Natural killer cell (primary cell): ENCODE data around the gene TEAD3. TPM values are rescaled to one million over a fixed set of nuclear protein-coding genes. Genes with fewer than 3 reads are reported as not detected.
"Not testable (repeated sequence)": the region's sequence is repeated elsewhere in the genome, so short reads cannot be mapped to it uniquely, and the experiment has no call there.

Source experiments
- ATAC-seq, 3 donors: fragments of 150-1000 bp in 2 of 3; fragments of 200-7000 bp in 1 of 3; cut with Tn5 transposase; 1 replicate in 1 of 3; 2 replicates in 2 of 3; pipeline ENCODE4 v1.10.0; 2021; ENCODE audit warnings: mild to moderate bottlenecking in 2 of 3, moderate library complexity in 2 of 3
- DNase-seq, 2 donors: peaks; one replicate each; pipeline versions ENCODE4 v3.0.0 to v3.0.0-alpha.2; 2013 to 2021; ENCODE audit warnings: mixed read lengths in 1 of 2
- H3K27ac ChIP-seq: one replicate; pipeline ENCODE4 v1.5.1; 2013; ENCODE audit warnings: mild to moderate bottlenecking, low read length
- H3K27me3 ChIP-seq: one replicate; pipeline ENCODE4 v1.6.1; 2013; ENCODE audit warnings: low read length; ENCODE audit not compliant: control insufficient read depth, insufficient read depth
- H3K36me3 ChIP-seq: one replicate; pipeline ENCODE4 v1.6.1; 2013; ENCODE audit warnings: low read length; ENCODE audit not compliant: control insufficient read depth, insufficient read depth
- H3K4me1 ChIP-seq: one replicate; pipeline ENCODE4 v1.6.1; 2013; ENCODE audit warnings: low read length; ENCODE audit not compliant: control insufficient read depth, insufficient read depth
- H3K4me3 ChIP-seq: one replicate; pipeline ENCODE4 v1.5.1; 2013; ENCODE audit warnings: low read length
- H3K9me3 ChIP-seq: one replicate; pipeline ENCODE4 v1.6.1; 2013; ENCODE audit warnings: low read length; ENCODE audit not compliant: control insufficient read depth, insufficient read depth
- H3K27ac Mint-ChIP-seq, 2 donors: one replicate each; pipeline ENCODE4 v1.8.0; 2022; ENCODE audit warnings: mild to moderate bottlenecking in 2 of 2, mixed read lengths in 2 of 2, moderate library complexity in 1 of 2
- H3K27me3 Mint-ChIP-seq, 2 donors: one replicate each; pipeline ENCODE4 v1.8.0; 2022; ENCODE audit warnings: low read depth in 2 of 2, mixed read lengths in 2 of 2
- H3K36me3 Mint-ChIP-seq: one replicate; pipeline ENCODE4 v1.8.0; 2022; ENCODE audit warnings: mixed read lengths
- H3K4me1 Mint-ChIP-seq, 2 donors: one replicate each; pipeline ENCODE4 v1.8.0; 2022; ENCODE audit warnings: mixed read lengths in 2 of 2
- H3K4me3 Mint-ChIP-seq: one replicate; pipeline ENCODE4 v1.8.0; 2022; ENCODE audit warnings: mild to moderate bottlenecking, moderate library complexity, mixed read lengths
- H3K9me3 Mint-ChIP-seq, 2 donors: one replicate each; pipeline ENCODE4 v1.8.0; 2022; ENCODE audit warnings: mixed read lengths in 2 of 2
- WGBS: methylation state at CpG from one replicate; pipeline ENCODE4 v1.1.7; 2013; ENCODE audit warnings: missing lambda C conversion rate; ENCODE audit not compliant: insufficient coverage; 5-methylcytosine and 5-hydroxymethylcytosine counted together
- intact Hi-C: fragments of 100-400 bp; cut with micrococcal nuclease; formaldehyde crosslinking; loops from one replicate; pipeline ENCODE4 v1.14.2; 2022
- total RNA-seq, 4 donors: library from RNA; stranded (reverse); fragments of 120-200 nt in 1 of 4; gene quantifications; one replicate each; pipeline versions ENCODE4 v1.2.3 to v1.2.4, GENCODE V29; 2013 to 2022
- TF ChIP-seq, protein P1 (sequence below): fragments of 200-600 bp; IDR thresholded peaks from one replicate; pipeline ENCODE4 v1.8.0; 2022; ENCODE audit warnings: antibody characterized with exemption

Gene TEAD3
- total RNA-seq, 3 donors from 2014 or later (not counting 1 experiment from before 2014, with no cell fraction given), result 0.39 TPM; not detected in 2

DNA sequence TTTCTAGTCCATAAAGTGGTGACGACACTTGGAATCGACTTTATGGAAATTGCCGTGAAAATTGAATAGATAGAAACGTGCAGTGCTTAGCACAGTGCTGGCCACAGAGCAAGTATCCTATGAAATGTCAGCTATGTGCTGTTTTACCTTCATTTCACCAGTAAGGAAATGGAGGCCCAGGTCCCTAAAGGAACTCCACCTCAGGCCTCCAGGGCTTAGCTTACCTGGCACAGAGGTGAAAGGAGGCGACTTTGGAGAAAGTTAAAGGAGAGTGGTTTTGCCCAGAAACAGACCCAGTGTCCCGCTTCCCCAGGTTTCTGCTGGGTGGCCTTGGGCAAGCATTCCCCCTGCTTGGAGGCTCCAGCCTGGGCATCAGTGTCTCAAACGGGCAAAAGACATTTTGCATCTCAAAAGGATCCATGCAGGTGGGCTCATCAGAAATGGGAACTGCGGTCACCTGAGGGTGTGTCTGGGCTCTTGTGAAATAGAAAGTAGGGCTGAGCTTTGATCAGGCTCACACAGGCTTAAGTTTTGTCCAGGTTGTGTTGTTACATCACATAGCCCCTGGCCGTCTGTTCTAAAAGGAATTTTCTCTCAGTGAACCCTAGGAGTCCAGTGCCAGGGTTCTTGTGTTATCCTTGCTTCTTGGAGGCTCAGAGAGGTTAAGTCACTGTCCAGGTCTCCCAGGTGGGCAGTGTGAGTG lies 22.6 kb upstream of the TEAD3 start:
- no peaks in the 10 kb centered on the region for H3K36me3 Mint-ChIP-seq
- ATAC-seq (no peak), DNase-seq (no peak)
- Histone ChIP-seq H3K27ac (no peak overlapping the region), H3K27me3 (no peaks in the 10 kb centered on the region), H3K9me3 (no peaks in the 10 kb centered on the region), H3K36me3 (no peaks in the 10 kb centered on the region), H3K4me1 (peaks cover 40% of the 10 kb centered on the region), H3K4me3 (no peak overlapping the region)
- H3K4me1 Mint-ChIP-seq, result peaks cover 37 to 40% of the 10 kb centered on the region in 2 donors
- H3K27me3 Mint-ChIP-seq, result peaks cover 0 to 5% of the 10 kb centered on the region in 2 donors
- H3K4me3 Mint-ChIP-seq, result no peak overlapping the region
- H3K9me3 Mint-ChIP-seq, result no peaks in the 10 kb centered on the region
- no peak overlapping the region for H3K27ac Mint-ChIP-seq
- 90% methylated on average over 9 of the region's 9 CpGs for WGBS
- intact Hi-C loops, result no loop called here
- TF ChIP-seq, protein P1, sequence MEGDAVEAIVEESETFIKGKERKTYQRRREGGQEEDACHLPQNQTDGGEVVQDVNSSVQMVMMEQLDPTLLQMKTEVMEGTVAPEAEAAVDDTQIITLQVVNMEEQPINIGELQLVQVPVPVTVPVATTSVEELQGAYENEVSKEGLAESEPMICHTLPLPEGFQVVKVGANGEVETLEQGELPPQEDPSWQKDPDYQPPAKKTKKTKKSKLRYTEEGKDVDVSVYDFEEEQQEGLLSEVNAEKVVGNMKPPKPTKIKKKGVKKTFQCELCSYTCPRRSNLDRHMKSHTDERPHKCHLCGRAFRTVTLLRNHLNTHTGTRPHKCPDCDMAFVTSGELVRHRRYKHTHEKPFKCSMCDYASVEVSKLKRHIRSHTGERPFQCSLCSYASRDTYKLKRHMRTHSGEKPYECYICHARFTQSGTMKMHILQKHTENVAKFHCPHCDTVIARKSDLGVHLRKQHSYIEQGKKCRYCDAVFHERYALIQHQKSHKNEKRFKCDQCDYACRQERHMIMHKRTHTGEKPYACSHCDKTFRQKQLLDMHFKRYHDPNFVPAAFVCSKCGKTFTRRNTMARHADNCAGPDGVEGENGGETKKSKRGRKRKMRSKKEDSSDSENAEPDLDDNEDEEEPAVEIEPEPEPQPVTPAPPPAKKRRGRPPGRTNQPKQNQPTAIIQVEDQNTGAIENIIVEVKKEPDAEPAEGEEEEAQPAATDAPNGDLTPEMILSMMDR, result no peak

DNA sequence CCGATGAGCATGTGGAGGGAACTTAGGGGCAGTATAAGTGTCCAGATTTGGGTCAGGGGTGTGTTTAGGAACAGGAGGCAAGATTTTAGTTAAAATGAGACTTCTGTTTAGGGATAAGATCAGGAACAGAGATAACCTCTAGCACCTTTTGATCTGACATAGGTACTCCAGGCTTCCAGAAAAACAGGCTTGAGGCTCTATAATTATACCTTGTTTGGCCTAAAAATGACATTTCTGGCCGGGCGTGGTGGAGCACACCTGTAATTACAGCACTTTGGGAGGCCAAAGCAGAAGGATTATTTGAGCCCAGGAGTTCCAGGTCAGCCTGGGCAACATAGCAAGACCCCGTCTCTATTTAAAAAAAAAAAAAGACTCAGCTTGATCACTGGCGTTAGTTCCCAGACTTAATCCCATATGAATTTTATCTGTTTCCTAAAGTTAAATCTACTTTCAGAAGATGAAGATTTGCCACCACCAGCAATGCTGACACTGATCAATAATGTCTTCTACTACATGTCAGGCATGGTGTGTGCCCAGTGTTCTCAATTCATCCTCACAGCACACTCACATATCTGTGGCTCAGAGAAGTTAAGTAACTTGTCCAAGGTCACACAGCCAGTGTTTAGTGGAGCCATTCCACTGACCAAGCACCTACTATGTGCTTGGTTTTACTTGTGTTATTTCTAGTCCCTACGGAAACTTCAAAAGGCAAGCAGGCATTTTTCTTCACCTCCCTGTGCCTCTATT lies 21.9 kb upstream of the TEAD3 start:
- intact Hi-C loops, result no loop called here
- H3K9me3 ChIP-seq, result no peaks in the 10 kb centered on the region
- DNase-seq (no peak), ATAC-seq (no peak)
- H3K27me3 ChIP-seq, result no peaks in the 10 kb centered on the region
- Mint-ChIP-seq H3K27me3 (peaks cover 0 to 5% of the 10 kb centered on the region in 2 donors), H3K4me3 (no peak overlapping the region), H3K4me1 (peaks cover 30 to 33% of the 10 kb centered on the region in 2 donors), H3K9me3 (no peaks in the 10 kb centered on the region), H3K27ac (no peak overlapping the region), H3K36me3 (no peaks in the 10 kb centered on the region)
- TF ChIP-seq, protein P1, result no peak
- H3K4me1 ChIP-seq, result peaks cover 34% of the 10 kb centered on the region
- H3K4me3 ChIP-seq, result no peak overlapping the region
- over 99% methylated on average over 6 of the region's 6 CpGs for WGBS
- H3K27ac ChIP-seq, result no peak overlapping the region
- H3K36me3 ChIP-seq, result no peaks in the 10 kb centered on the region

DNA sequence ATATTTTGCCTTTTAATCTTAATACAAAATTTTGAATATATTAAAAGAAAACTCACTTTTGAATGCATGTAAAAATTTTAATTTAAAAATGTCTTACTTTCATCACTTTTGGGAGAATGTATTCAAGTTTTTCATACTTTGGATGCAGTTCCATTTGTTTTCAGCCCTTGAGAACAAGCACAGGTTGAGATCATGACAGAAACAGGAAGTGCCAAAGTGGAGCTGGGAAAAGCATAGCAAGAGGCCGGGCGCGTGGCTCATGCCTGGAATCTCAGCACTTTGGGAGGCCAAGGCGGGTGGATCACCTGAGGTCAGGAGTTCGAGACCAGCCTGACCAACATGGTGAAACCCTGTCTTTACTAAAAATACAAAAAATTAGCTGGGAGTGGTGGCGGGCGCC lies 21.1 kb upstream of the TEAD3 start:
- H3K4me1 Mint-ChIP-seq, result peaks cover 22 to 25% of the 10 kb centered on the region in 2 donors
- H3K36me3 ChIP-seq, H3K27me3 ChIP-seq, ATAC-seq, H3K27me3 Mint-ChIP-seq, DNase-seq, H3K9me3 Mint-ChIP-seq, H3K9me3 ChIP-seq, H3K4me3 ChIP-seq, H3K36me3 Mint-ChIP-seq, intact Hi-C loops, H3K27ac Mint-ChIP-seq, H3K4me3 Mint-ChIP-seq, H3K27ac ChIP-seq: not testable (repeated sequence)
- peaks cover 26% of the 10 kb centered on the region for H3K4me1 ChIP-seq
- WGBS, result 87% methylated on average over 7 of the region's 7 CpGs

DNA sequence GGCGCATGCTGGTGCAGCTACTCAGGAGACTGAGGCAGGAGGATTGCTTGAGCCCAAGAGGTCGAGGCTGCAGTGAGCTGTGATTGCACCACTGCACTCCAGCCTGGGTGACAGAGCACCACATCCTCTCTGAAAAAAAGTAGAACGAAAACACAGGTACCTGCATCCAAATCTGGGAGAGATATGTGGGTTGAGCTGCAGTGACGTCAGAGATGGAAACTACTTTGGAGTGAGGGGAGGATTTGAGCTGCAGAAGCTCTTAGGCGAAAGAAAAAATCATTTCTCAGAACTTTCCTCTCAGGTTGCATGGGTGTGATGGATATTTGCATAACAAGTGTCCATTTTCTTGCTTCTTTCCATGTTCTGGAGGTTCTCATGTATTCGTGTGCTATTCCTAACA lies 19.8 kb upstream of the TEAD3 start:
- H3K36me3 ChIP-seq, result no peaks in the 10 kb centered on the region
- Mint-ChIP-seq H3K27ac (no peak overlapping the region), H3K36me3 (no peaks in the 10 kb centered on the region), H3K4me1 (peaks cover 9 to 20% of the 10 kb centered on the region in 2 donors), H3K9me3 (no peaks in the 10 kb centered on the region), H3K4me3 (no peak overlapping the region), H3K27me3 (peaks cover 0 to 10% of the 10 kb centered on the region in 2 donors)
- H3K4me3 ChIP-seq, result no peak overlapping the region
- ATAC-seq, result no peak
- H3K9me3 ChIP-seq, result no peaks in the 10 kb centered on the region
- H3K27ac ChIP-seq, result no peak overlapping the region
- intact Hi-C loops, result no loop called here
- DNase-seq, result no peak
- H3K4me1 ChIP-seq, result peaks cover 18% of the 10 kb centered on the region
- 62% methylated on average over 6 of the region's 6 CpGs for WGBS
- TF ChIP-seq, protein P1, result no peak
- H3K27me3 ChIP-seq, result no peaks in the 10 kb centered on the region

DNA sequence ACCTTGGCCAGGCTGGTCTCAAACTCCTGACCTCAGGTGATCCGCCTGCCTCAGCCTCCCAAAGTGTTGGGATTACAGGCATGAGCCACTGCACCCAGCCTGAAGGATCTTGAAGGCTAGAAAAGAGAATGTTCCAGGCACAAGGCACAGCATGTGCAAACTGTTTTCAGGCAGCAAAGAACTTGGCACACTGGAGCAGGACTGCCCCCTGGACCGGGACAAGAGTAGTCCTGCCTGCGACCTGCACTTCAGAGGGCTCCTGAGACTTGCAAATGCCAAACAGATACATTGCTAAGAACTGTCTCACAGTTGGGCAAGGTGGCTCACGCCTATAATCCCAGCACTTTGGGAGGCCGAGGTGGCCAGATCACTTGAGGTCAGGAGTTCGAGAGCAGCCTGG lies 19.1 kb upstream of the TEAD3 start:
- H3K9me3 Mint-ChIP-seq, ATAC-seq, H3K36me3 ChIP-seq, H3K27ac ChIP-seq, H3K27me3 ChIP-seq, H3K9me3 ChIP-seq, H3K36me3 Mint-ChIP-seq, H3K4me3 Mint-ChIP-seq, DNase-seq, H3K4me3 ChIP-seq, intact Hi-C loops, H3K27ac Mint-ChIP-seq: not testable (repeated sequence)
- WGBS, result 84% methylated on average over 6 of the region's 6 CpGs
- H3K4me1 ChIP-seq, result peaks cover 14% of the 10 kb centered on the region
- H3K4me1 Mint-ChIP-seq, result peaks cover 3 to 22% of the 10 kb centered on the region in 2 donors
- peaks cover 6 to 17% of the 10 kb centered on the region in 2 donors for H3K27me3 Mint-ChIP-seq
